GM23248 (cell line): ENCODE results near the gene PRPF38A. TPM values are rescaled to one million over a fixed set of nuclear protein-coding genes. Genes with fewer than 3 reads are reported as not detected.

Source experiments
- DNase-seq: peaks from one replicate; pipeline ENCODE4 v3.0.0-alpha.2; 2015
- H2AFZ ChIP-seq: fragments of 200-600 bp; sonication (generic); 2 replicates; pipeline ENCODE4 v1.6.1; 2016; ENCODE audit warnings: antibody characterized with exemption
- H3F3A ChIP-seq: fragments of 200-600 bp; sonication (generic); 2 replicates; pipeline ENCODE4 v1.6.1; 2016; ENCODE audit warnings: mild to moderate bottlenecking, antibody characterized with exemption, mixed run types; ENCODE audit not compliant: insufficient read depth
- H3K27ac ChIP-seq: fragments of 200-600 bp; sonication (generic); 2 replicates; pipeline ENCODE4 v1.5.1; 2016; ENCODE audit warnings: mild to moderate bottlenecking
- H3K27me3 ChIP-seq: fragments of 200-600 bp; sonication (generic); replicated peaks from 2 replicates; pipeline ENCODE4 v1.6.1; 2016; ENCODE audit warnings: mild to moderate bottlenecking; ENCODE audit not compliant: insufficient read depth
- H3K36me3 ChIP-seq: fragments of 200-600 bp; sonication (generic); 2 replicates; pipeline ENCODE4 v1.6.1; 2016; ENCODE audit warnings: low read depth, mild to moderate bottlenecking
- H3K4me1 ChIP-seq: fragments of 200-600 bp; sonication (generic); 2 replicates; pipeline ENCODE4 v1.6.1; 2016; ENCODE audit warnings: mild to moderate bottlenecking; ENCODE audit not compliant: insufficient read depth
- H3K4me2 ChIP-seq: fragments of 200-600 bp; sonication (generic); one replicate; pipeline ENCODE4 v1.6.1; 2016; ENCODE audit warnings: mild to moderate bottlenecking; ENCODE audit not compliant: unreplicated experiment
- H3K4me3 ChIP-seq: fragments of 200-600 bp; sonication (generic); 2 replicates; pipeline ENCODE4 v1.5.1; 2016; ENCODE audit warnings: mild to moderate bottlenecking
- H3K79me2 ChIP-seq: fragments of 200-600 bp; sonication (generic); 2 replicates; pipeline ENCODE4 v1.6.1; 2016; ENCODE audit warnings: mild to moderate bottlenecking; ENCODE audit not compliant: insufficient read depth
- H3K9ac ChIP-seq: fragments of 200-600 bp; sonication (generic); 2 replicates; pipeline ENCODE4 v1.6.1; 2016; ENCODE audit warnings: mild to moderate bottlenecking
- H3K9me2 ChIP-seq: fragments of 200-600 bp; sonication (generic); 2 replicates; pipeline ENCODE4 v1.6.1; 2016; ENCODE audit warnings: mixed run types, mild to moderate bottlenecking, moderate library complexity; ENCODE audit not compliant: insufficient read depth
- H3K9me3 ChIP-seq: fragments of 200-600 bp; sonication (generic); one replicate; pipeline ENCODE4 v1.6.1; 2017; ENCODE audit warnings: low read depth
- H4K20me1 ChIP-seq: fragments of 200-600 bp; sonication (generic); 2 replicates; pipeline ENCODE4 v1.6.0; 2016; ENCODE audit not compliant: insufficient read depth
- EZH2 ChIP-seq: fragments of 200-600 bp; sonication (generic); IDR thresholded peaks from 2 replicates; pipeline ENCODE4 v1.6.1; 2018; ENCODE audit warnings: antibody characterized with exemption, mild to moderate bottlenecking; ENCODE audit not compliant: insufficient read depth, poor library complexity, severe bottlenecking
- EZH2phosphoT487 ChIP-seq: fragments of 200-600 bp; sonication (generic); IDR thresholded peaks from 2 replicates; pipeline ENCODE4 v1.6.1; 2018; ENCODE audit warnings: antibody characterized with exemption, moderate library complexity, mild to moderate bottlenecking, low read depth; ENCODE audit not compliant: insufficient read depth
- WGBS, 2 experiments: methylation state at CpG; one replicate each; pipeline ENCODE4 v1.1.6; 2015 to 2017; ENCODE audit warnings: low lambda C conversion rate in 2 of 2, low coverage in 1 of 2; ENCODE audit errors: missing lambda C conversion rate in 2 of 2; 5-methylcytosine and 5-hydroxymethylcytosine counted together
- in situ Hi-C: fragments of 300-500 bp; cut with MboI; formaldehyde crosslinking; loops from 2 replicates; pipeline ENCODE4 v1.15.0; 2020
- polyA plus RNA-seq: library from polyadenylated mRNA; unstranded; fragments of >200 nt; fragmentation: Nextera tagmentation; extraction: Ambion mirVana; gene quantifications from 2 replicates; pipeline ENCODE4 v1.2.1, GENCODE V29; 2016
- total RNA-seq: library from RNA; depleted of rRNA; stranded (reverse); fragments of >200 nt; shearing (Covaris generic); gene quantifications from 2 replicates; pipeline ENCODE4 v1.2.3, GENCODE V29; 2014

Gene PRPF38A
- total and polyA plus RNA-seq, 2 experiments from 2014 or later, result 6.1 to 27.0 TPM

- Histone ChIP-seq H3K27ac (no peak overlapping the region), H3K4me3 (no peak overlapping the region), H3K79me2 (no peaks in the 10 kb centered on the region), H4K20me1 (no peaks in the 10 kb centered on the region), H3K36me3 (peaks cover 24% of the 10 kb centered on the region; the same call in 1 of the 2 replicates), H3K9me3 (no peaks in the 10 kb centered on the region), H3F3A (no peaks in the 10 kb centered on the region), H3K4me1 (no peaks in the 10 kb centered on the region), H3K27me3 (no peaks in the 10 kb centered on the region), H3K4me2 (no peak overlapping the region), H3K9ac (no peak overlapping the region), H2AFZ (no peak overlapping the region), H3K9me2 (no peaks in the 10 kb centered on the region)
- no peak for DNase-seq
- in situ Hi-C loops, result no loop called here
- TF ChIP-seq EZH2phosphoT487 (no peak), EZH2 (no peak)
- WGBS, 2 experiments, result 83 to 94% methylated on average over 1 of the region's 1 CpG
Observed at GRCh38 chr1:52435650-52436049, 31.2 kb downstream of the PRPF38A start.

DNA sequence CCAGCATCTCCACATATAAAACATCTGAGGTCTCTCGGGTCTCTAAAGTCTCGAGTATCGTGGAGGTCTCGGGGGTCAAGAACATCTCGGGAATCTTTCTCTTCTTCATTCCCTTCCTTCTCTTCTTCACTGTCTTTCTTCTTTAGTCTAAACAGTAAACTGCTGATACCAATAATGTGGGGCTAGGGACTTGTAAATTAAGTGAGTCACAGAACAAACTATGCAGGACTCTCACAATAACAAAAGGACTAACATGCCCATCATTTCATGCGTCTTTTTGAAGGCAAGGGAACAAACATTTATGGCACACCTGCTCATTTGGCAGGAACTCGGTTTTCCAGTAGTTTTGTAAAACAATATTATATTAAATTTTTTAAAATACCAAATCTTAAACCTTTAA is 32.4 kb downstream of the PRPF38A start:
- Histone ChIP-seq H3K27ac (no peak overlapping the region), H3K36me3 (peaks cover 20% of the 10 kb centered on the region; the same call in 1 of the 2 replicates), H3K9ac (no peak overlapping the region), H3K4me3 (no peak overlapping the region), H3F3A (no peaks in the 10 kb centered on the region), H3K9me3 (no peaks in the 10 kb centered on the region), H2AFZ (no peak overlapping the region), H4K20me1 (no peaks in the 10 kb centered on the region), H3K4me1 (no peaks in the 10 kb centered on the region), H3K4me2 (no peak overlapping the region), H3K79me2 (no peaks in the 10 kb centered on the region), H3K27me3 (no peaks in the 10 kb centered on the region), H3K9me2 (no peaks in the 10 kb centered on the region)
- 87 to 91% methylated on average over 7 of the region's 7 CpGs for WGBS, 2 experiments
- in situ Hi-C loops, result no loop called here
- TF ChIP-seq EZH2 (no peak), EZH2phosphoT487 (no peak)
- DNase-seq, result no peak

DNA sequence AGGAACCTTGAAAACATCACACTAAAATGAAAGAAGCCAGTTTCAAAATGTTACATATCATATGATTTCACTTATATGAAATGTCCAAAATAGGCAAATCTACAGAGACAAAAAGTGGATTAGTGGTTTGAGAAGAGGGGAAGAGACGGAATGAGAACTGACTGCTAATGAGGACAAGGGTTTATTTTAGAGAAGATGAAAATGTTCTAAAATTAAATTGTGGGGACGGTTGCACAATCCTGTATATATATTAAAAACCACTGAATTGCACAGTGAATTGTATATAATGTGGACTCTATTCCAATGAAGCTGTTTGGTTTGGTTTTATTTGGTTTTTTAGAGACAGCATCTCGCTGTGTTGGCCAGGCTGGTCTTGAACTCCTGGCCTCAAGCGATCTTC is 35.6 kb downstream of the PRPF38A start:
- Histone ChIP-seq H3K9me2 (no peaks in the 10 kb centered on the region), H2AFZ (no peak overlapping the region), H4K20me1 (no peaks in the 10 kb centered on the region), H3K27me3 (no peaks in the 10 kb centered on the region), H3K4me3 (no peak overlapping the region), H3K4me1 (no peaks in the 10 kb centered on the region), H3K9me3 (no peaks in the 10 kb centered on the region), H3K27ac (no peak overlapping the region), H3K9ac (no peak overlapping the region), H3K4me2 (no peak overlapping the region), H3K79me2 (no peaks in the 10 kb centered on the region), H3K36me3 (peaks cover 6% of the 10 kb centered on the region; the same call in 1 of the 2 replicates), H3F3A (no peaks in the 10 kb centered on the region)
- in situ Hi-C loops, result no loop called here
- no peak for DNase-seq
- WGBS, 2 experiments, result 97% methylated on average over 4 of the region's 4 CpGs
- TF ChIP-seq EZH2phosphoT487 (no peak), EZH2 (no peak)

- Histone ChIP-seq H3K79me2 (no peaks in the 10 kb centered on the region), H3K27ac (no peak overlapping the region), H3F3A (no peaks in the 10 kb centered on the region), H3K9me3 (no peaks in the 10 kb centered on the region), H3K9ac (no peak overlapping the region), H3K27me3 (no peaks in the 10 kb centered on the region), H4K20me1 (no peaks in the 10 kb centered on the region), H2AFZ (no peak overlapping the region), H3K36me3 (peaks cover 13% of the 10 kb centered on the region), H3K4me2 (no peak overlapping the region), H3K4me3 (no peak overlapping the region), H3K9me2 (no peaks in the 10 kb centered on the region), H3K4me1 (no peaks in the 10 kb centered on the region)
- WGBS, 2 experiments, result 63 to 77% methylated on average over 2 of the region's 2 CpGs
- no peak for DNase-seq
- TF ChIP-seq EZH2phosphoT487 (no peak), EZH2 (no peak)
- in situ Hi-C loops, result no loop called here
Observed at GRCh38 chr1:52444463-52444862, 40.1 kb downstream of the PRPF38A start.

- 100% methylated on average over 1 of the region's 1 CpG for WGBS, 2 experiments
- peaks cover 5% of the 10 kb centered on the region; the same call in 1 of the 2 replicates for H3K36me3 ChIP-seq
- DNase-seq, result no peak
- H3K9ac ChIP-seq, result no peak overlapping the region
- no peaks in the 10 kb centered on the region for H3K27me3 ChIP-seq
- no peak for TF ChIP-seq EZH2phosphoT487
- no peak for TF ChIP-seq EZH2
- H3K4me2 ChIP-seq, result no peak overlapping the region
- H3K79me2 ChIP-seq, result no peaks in the 10 kb centered on the region
- no peaks in the 10 kb centered on the region for H4K20me1 ChIP-seq
- H3K4me3 ChIP-seq, result no peak overlapping the region
- in situ Hi-C loops, result no loop called here
- H3K4me1 ChIP-seq, result no peaks in the 10 kb centered on the region
- no peak overlapping the region for H2AFZ ChIP-seq
- H3F3A ChIP-seq, result no peaks in the 10 kb centered on the region
- H3K27ac ChIP-seq, result no peak overlapping the region
- no peaks in the 10 kb centered on the region; the same call in 1 of the 2 replicates for H3K9me2 ChIP-seq
- H3K9me3 ChIP-seq, result no peaks in the 10 kb centered on the region
Observed at GRCh38 chr1:52454127-52454526, 49.7 kb downstream of the PRPF38A start.
